Caki2 (cell line): Measurements from ENCODE around the gene C16orf96. TPM values are rescaled to one million over a fixed set of nuclear protein-coding genes. Genes with fewer than 3 reads are reported as not detected.

ENCODE experiments used
- DNase-seq: peaks from one replicate; pipeline ENCODE4 v3.0.0-alpha.2; 2015; ENCODE audit warnings: low read depth
- in situ Hi-C: cut with HindIII; loops from 2 replicates; pipeline ENCODE4 v1.10.0; 2016; ENCODE audit warnings: low sequenced_read_pairs, low pct_unique_long_range_greater_than_20kb, mixed read lengths
- total RNA-seq: library from RNA; depleted of rRNA; stranded (reverse); fragments of >200 nt; shearing (Covaris generic); gene quantifications from 2 replicates; pipeline ENCODE4 v1.2.3, GENCODE V29; 2014; ENCODE audit warnings: low replicate concordance; rRNA removed

The C16orf96 gene
- total RNA-seq, 1 experiment from 2014 or later: not detected

DNA sequence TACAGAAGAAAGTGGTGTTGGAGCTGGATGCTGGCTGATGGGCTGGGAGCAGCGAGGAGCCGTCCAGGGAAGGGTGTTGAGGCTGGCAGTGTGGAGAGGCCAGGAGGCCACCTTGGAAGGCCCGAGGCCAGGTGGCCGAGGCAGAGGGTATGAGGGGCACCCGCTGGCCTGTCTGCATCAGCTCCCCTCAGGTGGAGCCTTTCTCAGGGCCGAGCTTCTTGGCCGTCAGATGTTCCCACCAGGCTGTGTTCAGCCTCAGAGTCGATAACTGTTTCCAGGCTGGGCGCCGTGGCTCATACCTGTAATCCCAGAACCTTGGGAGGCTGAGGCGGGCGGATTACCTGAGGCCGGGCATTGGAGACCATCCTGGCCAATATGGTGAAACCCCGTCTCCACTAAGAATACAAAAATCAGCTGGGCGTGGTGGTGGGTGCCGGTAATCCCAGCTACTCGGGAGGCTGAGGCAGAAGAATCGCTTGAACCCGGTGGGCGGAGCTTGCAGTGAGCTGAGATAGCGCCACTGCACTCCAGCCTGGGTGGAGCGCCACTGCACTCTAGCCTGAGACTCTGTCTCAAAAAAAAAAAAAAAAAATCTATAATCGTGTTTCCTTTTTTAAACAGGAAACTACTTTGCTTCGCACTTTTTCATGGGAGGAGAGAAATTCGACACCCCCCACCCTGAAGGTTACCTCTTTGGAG, 93.8 kb downstream of the C16orf96 start:
- no peak for DNase-seq
- in situ Hi-C loops: loop anchor here (25.0 kb wide), 1 partner anchor 138 kb away; no protein-coding TSS in a partner anchor

Other genes with a start within 250 kb of the C16orf96 start
- 5.7 and 7.4 TPM in 2 replicates for gene GLIS2, start 240.3 kb upstream of the C16orf96 start, total RNA-seq
- gene PAM16, start 205.0 kb upstream of the C16orf96 start, total RNA-seq: 58.8 and 80.7 TPM in 2 replicates
- gene VASN, start 184.5 kb upstream of the C16orf96 start, total RNA-seq: 4.3 and 5.5 TPM in 2 replicates
- 31.7 and 44.7 TPM in 2 replicates for gene CORO7, start 139.7 kb upstream of the C16orf96 start, total RNA-seq
- gene DNAJA3, start 130.5 kb upstream of the C16orf96 start, total RNA-seq: 106 and 136 TPM in 2 replicates
- gene NMRAL1, start 81.7 kb upstream of the C16orf96 start, total RNA-seq: 211 and 290 TPM in 2 replicates
- 59.7 and 65.0 TPM in 2 replicates for gene HMOX2, start 79.9 kb upstream of the C16orf96 start, total RNA-seq
- gene CDIP1, start 17.6 kb upstream of the C16orf96 start, total RNA-seq: 0.20 and 1.3 TPM in 2 replicates
- gene UBALD1, start 58.5 kb downstream of the C16orf96 start, total RNA-seq: 4.3 and 12.4 TPM in 2 replicates
- 13.8 and 14.1 TPM in 2 replicates for gene MGRN1, start 68.5 kb downstream of the C16orf96 start, total RNA-seq
- gene NUDT16L1, start 137.2 kb downstream of the C16orf96 start, total RNA-seq: 42.4 and 49.2 TPM in 2 replicates
- 62.5 and 94.9 TPM in 2 replicates for gene ANKS3, start 177.9 kb downstream of the C16orf96 start, total RNA-seq
- 5.4 and 6.6 TPM in 2 replicates for gene DNAAF8, start 178.2 kb downstream of the C16orf96 start, total RNA-seq
- 28.2 and 31.7 TPM in 2 replicates for gene ZNF500, start 210.8 kb downstream of the C16orf96 start, total RNA-seq
- 0.78 TPM in 1 of 2 replicates, not detected in the other for gene SEPTIN12, start 232.0 kb downstream of the C16orf96 start, total RNA-seq
- gene SMIM22, start 239.0 kb downstream of the C16orf96 start, total RNA-seq: not detected in 2 replicates
- 20.4 and 24.8 TPM in 2 replicates for gene ROGDI, start 246.3 kb downstream of the C16orf96 start, total RNA-seq